ENCODE measurements around the gene CASTOR1.

GRCh38 chr22:30320021-30320556 is 30.8 kb upstream of the CASTOR1 start:
- TF ChIP-seq CTCF (conservative IDR thresholded peaks at IDR 0.05) (no peak), ZFX (IDR thresholded peaks at IDR 0.05) (no peak)
